Activated naive CD8-positive, alpha-beta T cell treated with anti-CD3 and anti-CD28 coated beads, Interleukin-2, amount 50 U/mL, for 24 hours (primary cell): ENCODE measurements around the gene ZNF469.

Experiments used
- ATAC-seq: fragments of 150-1000 bp; cut with Tn5 transposase; one replicate; pipeline ENCODE4 v1.10.0; 2021
- DNase-seq: peaks from one replicate; pipeline ENCODE4 v3.0.0; 2021
- H3K27ac Mint-ChIP-seq: one replicate; pipeline ENCODE4 v1.8.0; 2021; ENCODE audit warnings: mild to moderate bottlenecking, mixed read lengths
- H3K27me3 Mint-ChIP-seq: one replicate; pipeline ENCODE4 v1.8.0; 2021; ENCODE audit warnings: mixed read lengths
- H3K36me3 Mint-ChIP-seq: one replicate; pipeline ENCODE4 v1.8.0; 2021; ENCODE audit warnings: low read depth, mixed read lengths
- H3K4me1 Mint-ChIP-seq: one replicate; pipeline ENCODE4 v1.8.0; 2021; ENCODE audit warnings: mixed read lengths
- H3K4me3 Mint-ChIP-seq: one replicate; pipeline ENCODE4 v1.8.0; 2021; ENCODE audit warnings: mild to moderate bottlenecking, moderate library complexity, mixed read lengths
- H3K9me3 Mint-ChIP-seq: one replicate; pipeline ENCODE4 v1.8.0; 2021; ENCODE audit warnings: mixed read lengths

ZNF469 gene

GRCh38 chr16:88419790-88420189, 37.0 kb downstream of the ZNF469 start:
- H3K36me3 Mint-ChIP-seq = no peaks in the 10 kb centered on the region
- ATAC-seq (no peak), DNase-seq (no peak)
- no peaks in the 10 kb centered on the region for H3K27me3 Mint-ChIP-seq
- H3K9me3 Mint-ChIP-seq = no peaks in the 10 kb centered on the region
- no peak overlapping the region for H3K27ac Mint-ChIP-seq
- H3K4me1 Mint-ChIP-seq = no peaks in the 10 kb centered on the region
- H3K4me3 Mint-ChIP-seq = no peak overlapping the region

- no peaks in the 10 kb centered on the region for H3K27me3 Mint-ChIP-seq
- no peaks in the 10 kb centered on the region for H3K36me3 Mint-ChIP-seq
- DNase-seq = no peak
- no peak for ATAC-seq
- no peaks in the 10 kb centered on the region for H3K4me1 Mint-ChIP-seq
- H3K9me3 Mint-ChIP-seq = no peaks in the 10 kb centered on the region
- H3K4me3 Mint-ChIP-seq = no peak overlapping the region
- no peak overlapping the region for H3K27ac Mint-ChIP-seq
These were observed 37.7 kb downstream of the ZNF469 start for GRCh38 chr16:88420496-88420895.

GRCh38 chr16:88421301-88421700, 38.5 kb downstream of the ZNF469 start:
- Mint-ChIP-seq H3K9me3 (no peaks in the 10 kb centered on the region), H3K27me3 (no peaks in the 10 kb centered on the region), H3K4me1 (no peaks in the 10 kb centered on the region), H3K36me3 (no peaks in the 10 kb centered on the region), H3K27ac (no peak overlapping the region), H3K4me3 (no peak overlapping the region)
- ATAC-seq = no peak
- no peak for DNase-seq

- Mint-ChIP-seq H3K4me3 (no peak overlapping the region), H3K36me3 (no peaks in the 10 kb centered on the region), H3K27ac (no peak overlapping the region), H3K4me1 (no peaks in the 10 kb centered on the region), H3K27me3 (no peaks in the 10 kb centered on the region), H3K9me3 (no peaks in the 10 kb centered on the region)
- no peak for ATAC-seq
- no peak for DNase-seq
These were observed 39.2 kb downstream of the ZNF469 start for GRCh38 chr16:88421871-88422433.

GRCh38 chr16:88422733-88423447, 40.1 kb downstream of the ZNF469 start:
- Mint-ChIP-seq H3K4me1 (no peaks in the 10 kb centered on the region), H3K27me3 (no peaks in the 10 kb centered on the region), H3K36me3 (no peaks in the 10 kb centered on the region), H3K4me3 (no peak overlapping the region), H3K9me3 (no peaks in the 10 kb centered on the region), H3K27ac (no peak overlapping the region)
- DNase-seq = no peak
- no peak for ATAC-seq

- Mint-ChIP-seq H3K27ac (no peak overlapping the region), H3K4me3 (no peak overlapping the region), H3K4me1 (no peaks in the 10 kb centered on the region), H3K27me3 (no peaks in the 10 kb centered on the region), H3K36me3 (no peaks in the 10 kb centered on the region), H3K9me3 (no peaks in the 10 kb centered on the region)
- DNase-seq = no peak
- ATAC-seq = no peak
These were observed 40.7 kb downstream of the ZNF469 start for GRCh38 chr16:88423448-88423850.

- no peaks in the 10 kb centered on the region for H3K36me3 Mint-ChIP-seq
- peaks cover under 1% of the 10 kb centered on the region for H3K4me1 Mint-ChIP-seq
- no peaks in the 10 kb centered on the region for H3K27me3 Mint-ChIP-seq
- no peak overlapping the region for H3K4me3 Mint-ChIP-seq
- no peak overlapping the region for H3K27ac Mint-ChIP-seq
- no peak for DNase-seq
- no peak for ATAC-seq
- H3K9me3 Mint-ChIP-seq = no peaks in the 10 kb centered on the region
These were observed 42.0 kb downstream of the ZNF469 start for GRCh38 chr16:88424587-88425235.

- Mint-ChIP-seq H3K4me1 (peaks cover 3% of the 10 kb centered on the region), H3K27me3 (no peaks in the 10 kb centered on the region), H3K27ac (no peak overlapping the region), H3K4me3 (no peak overlapping the region), H3K36me3 (no peaks in the 10 kb centered on the region), H3K9me3 (no peaks in the 10 kb centered on the region)
- DNase-seq = no peak
- no peak for ATAC-seq
These were observed 43.3 kb downstream of the ZNF469 start for GRCh38 chr16:88426018-88426417.

- Mint-ChIP-seq H3K27me3 (no peaks in the 10 kb centered on the region), H3K9me3 (no peaks in the 10 kb centered on the region), H3K27ac (no peak overlapping the region), H3K4me1 (peaks cover 10% of the 10 kb centered on the region), H3K36me3 (no peaks in the 10 kb centered on the region), H3K4me3 (no peak overlapping the region)
- ATAC-seq = no peak
- no peak for DNase-seq
These were observed 44.6 kb downstream of the ZNF469 start for GRCh38 chr16:88427376-88427775.

- H3K27ac Mint-ChIP-seq = no peak overlapping the region
- H3K4me1 Mint-ChIP-seq = peaks cover 10% of the 10 kb centered on the region
- H3K9me3 Mint-ChIP-seq = no peaks in the 10 kb centered on the region
- no peak for ATAC-seq
- H3K27me3 Mint-ChIP-seq = no peaks in the 10 kb centered on the region
- no peaks in the 10 kb centered on the region for H3K36me3 Mint-ChIP-seq
- no peak for DNase-seq
- H3K4me3 Mint-ChIP-seq = no peak overlapping the region
These were observed 45.4 kb downstream of the ZNF469 start for GRCh38 chr16:88428156-88428555.

- no peaks in the 10 kb centered on the region for H3K9me3 Mint-ChIP-seq
- H3K27ac Mint-ChIP-seq = no peak overlapping the region
- no peak overlapping the region for H3K4me3 Mint-ChIP-seq
- DNase-seq = no peak
- H3K36me3 Mint-ChIP-seq = no peaks in the 10 kb centered on the region
- ATAC-seq = no peak
- H3K27me3 Mint-ChIP-seq = no peaks in the 10 kb centered on the region
- H3K4me1 Mint-ChIP-seq = peaks cover 10% of the 10 kb centered on the region
These were observed 46.0 kb downstream of the ZNF469 start for GRCh38 chr16:88428616-88429386.

- H3K9me3 Mint-ChIP-seq = no peaks in the 10 kb centered on the region
- peaks cover 10% of the 10 kb centered on the region for H3K4me1 Mint-ChIP-seq
- H3K27ac Mint-ChIP-seq = no peak overlapping the region
- no peaks in the 10 kb centered on the region for H3K36me3 Mint-ChIP-seq
- no peaks in the 10 kb centered on the region for H3K27me3 Mint-ChIP-seq
- H3K4me3 Mint-ChIP-seq = peak overlapping the region; percentile 72
- ATAC-seq (no peak), DNase-seq (no peak)
These were observed 46.8 kb downstream of the ZNF469 start for GRCh38 chr16:88429387-88430184.

GRCh38 chr16:88430185-88430523, 47.4 kb downstream of the ZNF469 start:
- ATAC-seq = no peak
- DNase-seq = peak; percentile 22

More at GRCh38 chr16:88430185-88430523, 47.4 kb downstream of the ZNF469 start:
- H3K9me3 Mint-ChIP-seq = no peaks in the 10 kb centered on the region
- no peaks in the 10 kb centered on the region for H3K27me3 Mint-ChIP-seq
- peaks cover 10% of the 10 kb centered on the region for H3K4me1 Mint-ChIP-seq
- no peaks in the 10 kb centered on the region for H3K36me3 Mint-ChIP-seq
- H3K27ac Mint-ChIP-seq = no peak overlapping the region
- H3K4me3 Mint-ChIP-seq = peak overlapping the region; percentile 72
